Measurements from ENCODE around the gene ABCC11. TPM values are rescaled to one million over a fixed set of nuclear protein-coding genes. Genes with fewer than 3 reads are reported as not detected.
A peak's percentile ranks its signal among the peaks of the same experiment; 100 is the strongest.

ABCC11 gene
- total and polyA plus RNA-seq, 5 experiments from 2014 or later: 0.05 to 0.26 TPM; not detected in 3

DNA sequence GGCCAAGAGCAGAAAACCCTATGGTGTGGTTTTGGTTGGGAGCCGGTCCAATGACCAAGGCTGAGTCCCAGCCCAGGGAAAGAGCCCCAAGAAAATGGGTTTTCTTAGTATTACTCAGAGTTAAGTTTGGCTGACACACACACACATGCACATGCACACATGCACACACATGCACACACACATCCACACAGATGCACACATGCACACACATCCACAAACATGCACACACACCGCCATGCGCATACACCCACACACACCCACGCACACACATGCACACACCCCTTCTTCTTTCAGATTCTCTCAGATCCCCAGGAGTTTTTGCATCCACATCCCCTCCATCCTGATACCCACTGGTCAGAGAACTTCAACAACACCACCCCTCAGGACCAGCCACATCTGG, 100.6 kb downstream of the ABCC11 start:
- Mint-ChIP-seq H3K4me1 (no peaks in the 10 kb centered on the region), H3K9me3 (peaks cover 0 to 16% (median 10%) of the 10 kb centered on the region in 9 donors), H3K36me3 (peaks cover 0 to 4% (median 0%) of the 10 kb centered on the region in 3 donors), H3K27me3 (peaks cover 8 to 45% (median 23%) of the 10 kb centered on the region in 5 donors), H3K4me3 (no peak overlapping the region), H3K27ac (peak overlapping the region in 1 of 10 donors; percentile 66)
- DNase-seq (no peak), ATAC-seq (no peak)
- POLR2A ChIA-PET: no interaction called here

DNA sequence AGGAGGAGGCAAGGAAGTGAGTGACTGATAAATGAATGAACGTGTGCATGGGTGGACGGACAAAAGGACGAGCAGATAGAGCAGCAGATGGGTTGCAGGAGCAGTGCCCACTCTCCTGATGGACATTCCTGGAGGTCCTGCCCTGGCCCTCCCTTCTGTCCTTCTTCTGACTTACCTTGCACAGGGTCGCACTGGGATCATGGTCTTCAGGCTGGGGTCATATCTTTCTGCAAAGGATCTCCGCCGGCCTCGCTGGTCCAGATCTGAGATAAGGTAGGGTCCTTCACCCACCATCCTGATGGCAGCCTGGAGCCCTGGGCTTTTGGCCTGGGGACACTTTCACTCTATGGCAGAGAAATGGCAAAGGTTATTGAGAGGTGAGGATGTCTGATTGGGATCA, 101.2 kb downstream of the ABCC11 start:
- Mint-ChIP-seq H3K9me3 (peaks cover 0 to 16% (median 10%) of the 10 kb centered on the region in 9 donors), H3K27ac (no peak overlapping the region), H3K27me3 (peaks cover 8 to 49% (median 23%) of the 10 kb centered on the region in 5 donors), H3K36me3 (peaks cover 0 to 4% (median 0%) of the 10 kb centered on the region in 3 donors), H3K4me3 (no peak overlapping the region), H3K4me1 (no peaks in the 10 kb centered on the region)
- DNase-seq (no peak), ATAC-seq (no peak)
- POLR2A ChIA-PET: no interaction called here

DNA sequence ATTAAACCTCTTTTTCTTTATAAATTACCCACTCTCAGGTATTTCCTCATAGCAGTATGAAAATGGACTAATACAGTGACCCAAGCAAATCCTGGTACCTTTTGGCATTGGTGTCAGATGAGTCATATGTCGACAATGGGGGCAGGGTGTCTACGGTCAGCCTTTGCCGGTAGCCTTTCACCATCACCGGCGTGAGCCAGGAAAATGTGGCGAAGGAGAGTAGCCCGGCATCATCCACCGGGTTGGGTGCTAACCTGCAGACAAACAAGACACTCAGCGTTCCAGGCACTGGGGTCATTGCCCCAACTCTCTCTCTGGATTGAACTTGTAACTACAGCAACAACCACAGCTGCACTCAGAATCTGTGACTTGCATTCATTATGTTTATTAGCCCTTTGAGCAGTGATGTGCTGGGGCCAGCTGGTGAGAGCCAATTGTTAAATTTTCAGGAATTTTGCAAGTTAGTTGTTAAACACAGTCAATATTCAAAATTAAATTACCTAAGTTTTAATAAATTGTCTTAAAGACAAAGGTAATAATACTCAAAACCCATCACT, 103.4 kb downstream of the ABCC11 start:
- Mint-ChIP-seq H3K36me3 (no peaks in the 10 kb centered on the region), H3K27me3 (peaks cover 5 to 33% (median 23%) of the 10 kb centered on the region in 5 donors), H3K27ac (no peak overlapping the region), H3K9me3 (peaks cover 0 to 9% (median 2%) of the 10 kb centered on the region in 9 donors), H3K4me3 (no peak overlapping the region), H3K4me1 (no peaks in the 10 kb centered on the region)
- POLR2A ChIA-PET: no interaction called here
- DNase-seq (no peak), ATAC-seq (no peak)

DNA sequence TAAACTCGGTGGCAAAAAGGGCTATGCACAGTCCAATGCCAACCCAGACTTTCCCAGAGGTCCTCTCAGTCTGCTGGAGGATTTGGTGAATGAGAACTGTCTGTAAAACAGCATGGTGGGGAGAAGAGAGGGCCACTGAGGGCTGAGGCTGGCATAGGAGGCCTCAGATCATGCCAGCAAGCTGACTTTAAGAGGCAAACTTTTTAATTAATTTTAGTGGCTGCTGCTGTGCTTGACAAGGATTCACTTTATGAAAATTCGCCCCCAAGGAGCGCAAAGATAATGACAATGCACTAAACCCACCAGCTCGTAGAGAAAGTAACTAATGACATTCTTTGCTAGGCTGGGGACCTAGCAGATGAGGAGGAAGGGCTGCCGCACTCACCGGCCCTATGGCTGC, 106.5 kb downstream of the ABCC11 start:
- DNase-seq (no peak), ATAC-seq (no peak)
- Mint-ChIP-seq H3K27ac (no peak overlapping the region), H3K9me3 (no peaks in the 10 kb centered on the region), H3K4me1 (no peaks in the 10 kb centered on the region), H3K36me3 (no peaks in the 10 kb centered on the region), H3K4me3 (no peak overlapping the region), H3K27me3 (peaks cover 4 to 26% (median 12%) of the 10 kb centered on the region in 5 donors)
- POLR2A ChIA-PET: no interaction called here

DNA sequence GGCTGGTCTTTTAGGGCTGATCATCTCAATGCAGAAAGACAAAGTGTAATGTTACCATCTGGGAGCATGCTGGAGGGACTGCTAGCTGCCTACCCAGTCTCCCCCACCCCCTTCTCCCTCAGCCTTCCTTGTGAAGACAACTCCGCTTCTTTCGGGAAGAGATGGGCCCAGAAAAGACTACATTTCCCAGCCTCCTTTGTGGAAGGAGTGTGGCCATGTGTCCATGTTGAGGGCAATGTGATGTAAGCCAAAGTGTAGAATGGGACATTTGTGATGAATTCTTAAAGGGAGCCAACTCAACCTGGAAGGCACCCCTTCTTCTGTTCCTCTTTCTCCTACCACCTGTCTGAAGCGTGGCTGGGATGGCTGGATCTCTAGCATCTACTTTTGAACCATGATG, 107.8 kb downstream of the ABCC11 start:
- no peak for DNase-seq
- Mint-ChIP-seq H3K9me3 (no peaks in the 10 kb centered on the region), H3K27me3 (peaks cover 4 to 26% (median 6%) of the 10 kb centered on the region in 5 donors), H3K4me3 (no peak overlapping the region), H3K36me3 (no peaks in the 10 kb centered on the region), H3K27ac (no peak overlapping the region), H3K4me1 (no peaks in the 10 kb centered on the region)
- no peak for ATAC-seq
- POLR2A ChIA-PET: no interaction called here

DNA sequence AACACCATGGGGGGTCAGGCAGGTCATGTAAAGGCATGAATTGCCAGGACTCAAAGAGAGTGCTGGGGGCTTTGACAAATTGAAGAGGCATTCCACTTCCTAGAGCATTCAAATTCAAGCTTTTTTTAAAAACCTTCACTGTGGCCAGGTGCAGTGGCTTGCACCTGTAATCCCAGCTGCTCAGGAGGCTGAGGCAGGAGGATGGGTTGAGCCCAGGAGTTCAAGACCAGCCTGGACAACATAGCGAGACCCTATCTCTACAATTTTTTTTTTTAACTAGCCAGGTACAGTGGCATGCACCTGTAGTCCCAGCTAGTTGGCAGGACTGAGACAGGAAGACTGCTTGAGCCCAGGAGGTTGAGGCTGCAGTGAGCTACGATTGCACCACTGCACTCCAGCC, 108.8 kb downstream of the ABCC11 start:
- Mint-ChIP-seq H3K4me1 (no peaks in the 10 kb centered on the region), H3K9me3 (no peaks in the 10 kb centered on the region), H3K4me3 (no peak overlapping the region), H3K27ac (no peak overlapping the region), H3K27me3 (peaks cover 3 to 26% (median 4%) of the 10 kb centered on the region in 5 donors), H3K36me3 (no peaks in the 10 kb centered on the region)
- no peak for ATAC-seq
- POLR2A ChIA-PET: no interaction called here
- no peak for DNase-seq

DNA sequence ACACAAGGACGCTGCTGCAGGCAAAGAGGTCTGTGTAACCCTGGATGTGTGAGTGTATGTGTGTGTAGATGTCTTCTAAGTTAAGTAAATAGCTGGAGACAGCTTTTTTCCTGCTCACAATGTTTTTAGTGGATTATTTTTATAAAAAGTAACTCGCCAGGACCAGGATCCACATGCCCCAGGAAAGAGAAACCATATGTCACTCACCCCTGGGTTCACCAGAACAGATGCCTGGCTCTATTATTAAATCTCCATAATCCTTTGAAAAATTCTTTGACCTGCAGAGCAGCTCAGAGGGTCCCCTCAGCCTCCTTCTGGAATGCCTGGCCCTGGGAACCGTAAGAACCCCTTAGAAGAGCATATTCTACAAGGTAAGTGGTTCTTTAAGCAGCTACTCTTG, 109.5 kb downstream of the ABCC11 start:
- DNase-seq (no peak), ATAC-seq (no peak)
- POLR2A ChIA-PET: no interaction called here
- Mint-ChIP-seq H3K27me3 (peaks cover 3 to 26% (median 4%) of the 10 kb centered on the region in 5 donors), H3K9me3 (no peaks in the 10 kb centered on the region), H3K27ac (no peak overlapping the region), H3K4me1 (no peaks in the 10 kb centered on the region), H3K4me3 (no peak overlapping the region), H3K36me3 (no peaks in the 10 kb centered on the region)

DNA sequence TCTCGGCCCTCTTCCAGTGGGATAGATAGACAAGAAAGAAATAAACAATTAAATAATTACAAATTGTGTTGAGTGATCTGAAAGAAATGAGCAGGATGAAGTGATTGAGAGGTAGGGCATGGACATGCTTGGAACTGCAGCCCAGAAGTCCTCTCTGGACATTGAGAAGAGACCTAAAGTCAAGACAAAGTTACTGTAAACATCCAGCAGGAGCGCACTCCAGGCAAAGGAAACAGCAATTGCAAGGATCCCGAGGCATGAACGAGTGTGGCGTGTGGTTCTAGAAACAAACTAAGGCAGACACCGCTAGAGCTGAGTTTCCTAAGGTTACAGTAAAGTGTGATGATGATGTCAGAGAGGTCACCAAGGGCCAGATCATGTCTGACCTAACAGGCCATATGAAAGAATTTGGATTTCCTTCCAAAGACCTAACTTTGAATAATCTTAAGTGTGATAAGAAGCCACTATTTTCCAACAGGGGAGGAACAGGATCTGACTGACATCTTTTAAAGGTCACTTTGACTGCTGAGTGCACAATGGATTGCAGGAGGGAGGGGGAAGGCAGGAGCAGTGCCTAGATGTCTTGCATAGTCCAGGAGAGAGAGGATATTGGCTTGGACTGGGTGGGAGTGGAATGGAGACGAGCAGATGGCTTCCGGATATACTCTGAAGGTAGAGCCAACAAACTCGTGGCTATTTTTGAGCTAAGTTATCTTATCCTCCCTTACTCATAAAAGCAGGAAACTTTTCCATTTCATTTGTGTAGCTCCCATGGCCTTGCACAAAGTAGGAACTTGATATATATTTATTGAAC, 110.6 kb downstream of the ABCC11 start:
- H3K9me3 Mint-ChIP-seq: no peaks in the 10 kb centered on the region
- H3K4me1 Mint-ChIP-seq: no peaks in the 10 kb centered on the region
- DNase-seq: no peak
- H3K27ac Mint-ChIP-seq: no peak overlapping the region
- peaks cover under 1 to 16% (median 3%) of the 10 kb centered on the region in 5 donors for H3K27me3 Mint-ChIP-seq
- POLR2A ChIA-PET: no interaction called here
- no peak overlapping the region for H3K4me3 Mint-ChIP-seq
- no peaks in the 10 kb centered on the region for H3K36me3 Mint-ChIP-seq
- ATAC-seq: no peak

DNA sequence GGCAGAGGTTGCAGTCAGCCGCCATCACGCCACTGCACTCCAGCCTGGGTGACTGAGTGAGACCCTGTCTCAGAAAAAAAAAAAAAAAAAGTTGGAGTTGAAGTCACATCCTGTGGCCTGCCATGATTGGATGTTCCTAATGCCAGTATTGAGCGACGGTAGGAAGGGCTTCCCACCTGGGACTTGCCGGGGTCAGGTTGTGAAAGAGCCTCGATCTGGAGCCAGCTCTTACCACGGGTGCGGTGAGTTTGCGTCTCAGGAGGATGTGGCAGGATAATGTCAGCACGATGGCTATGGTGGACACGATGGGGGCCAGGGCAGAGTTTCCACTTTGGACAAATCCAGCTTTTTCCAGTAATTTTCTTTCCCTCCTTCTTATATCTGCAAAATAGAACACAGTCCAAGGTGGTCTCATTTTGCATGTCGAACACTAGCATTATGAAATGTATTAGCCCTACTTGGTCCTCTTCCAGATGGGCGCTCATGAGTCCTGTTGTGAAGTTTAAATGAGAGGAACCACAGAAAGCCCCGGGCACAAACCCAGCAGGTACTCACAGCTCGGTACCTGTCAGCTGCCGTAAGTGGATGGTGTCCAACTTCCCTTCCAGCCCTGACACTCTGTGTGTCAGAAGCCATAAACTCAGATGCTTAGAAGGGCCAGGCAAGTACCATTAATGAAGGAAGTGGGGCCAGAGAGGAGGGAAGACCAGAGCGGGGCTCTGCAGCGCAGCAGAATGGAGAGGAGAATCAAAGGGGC, 113.7 kb downstream of the ABCC11 start:
- POLR2A ChIA-PET: no interaction called here
- Mint-ChIP-seq H3K4me3 (no peak overlapping the region), H3K36me3 (no peaks in the 10 kb centered on the region), H3K9me3 (no peaks in the 10 kb centered on the region), H3K27ac (no peak overlapping the region), H3K4me1 (no peaks in the 10 kb centered on the region), H3K27me3 (peaks cover 2 to 11% (median 7%) of the 10 kb centered on the region in 5 donors)
- ATAC-seq (no peak), DNase-seq (no peak)

DNA sequence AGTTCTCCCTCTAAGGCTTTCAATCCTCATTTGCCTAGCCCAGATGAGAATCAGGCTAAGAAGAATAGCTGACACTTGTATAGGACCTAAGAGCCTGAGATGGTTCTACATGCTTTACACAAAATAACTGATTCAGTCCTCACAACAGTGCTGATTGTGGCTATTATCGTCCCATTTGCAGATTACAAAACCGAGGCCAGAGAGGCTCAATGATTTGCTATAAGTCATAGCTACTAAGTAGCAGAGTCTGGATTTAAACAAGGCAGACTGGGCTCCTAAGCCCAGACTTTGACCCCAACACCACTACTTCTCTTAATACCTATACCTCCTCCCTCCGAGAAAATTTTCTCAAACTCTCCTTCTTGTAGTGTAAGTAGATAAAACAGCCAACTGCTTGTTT, 114.6 kb downstream of the ABCC11 start:
- Mint-ChIP-seq H3K36me3 (no peaks in the 10 kb centered on the region), H3K4me3 (no peak overlapping the region), H3K27ac (no peak overlapping the region), H3K4me1 (no peaks in the 10 kb centered on the region), H3K27me3 (peaks cover 2 to 11% (median 7%) of the 10 kb centered on the region in 5 donors), H3K9me3 (no peaks in the 10 kb centered on the region)
- no peak for ATAC-seq
- POLR2A ChIA-PET: no interaction called here
- DNase-seq: no peak

DNA sequence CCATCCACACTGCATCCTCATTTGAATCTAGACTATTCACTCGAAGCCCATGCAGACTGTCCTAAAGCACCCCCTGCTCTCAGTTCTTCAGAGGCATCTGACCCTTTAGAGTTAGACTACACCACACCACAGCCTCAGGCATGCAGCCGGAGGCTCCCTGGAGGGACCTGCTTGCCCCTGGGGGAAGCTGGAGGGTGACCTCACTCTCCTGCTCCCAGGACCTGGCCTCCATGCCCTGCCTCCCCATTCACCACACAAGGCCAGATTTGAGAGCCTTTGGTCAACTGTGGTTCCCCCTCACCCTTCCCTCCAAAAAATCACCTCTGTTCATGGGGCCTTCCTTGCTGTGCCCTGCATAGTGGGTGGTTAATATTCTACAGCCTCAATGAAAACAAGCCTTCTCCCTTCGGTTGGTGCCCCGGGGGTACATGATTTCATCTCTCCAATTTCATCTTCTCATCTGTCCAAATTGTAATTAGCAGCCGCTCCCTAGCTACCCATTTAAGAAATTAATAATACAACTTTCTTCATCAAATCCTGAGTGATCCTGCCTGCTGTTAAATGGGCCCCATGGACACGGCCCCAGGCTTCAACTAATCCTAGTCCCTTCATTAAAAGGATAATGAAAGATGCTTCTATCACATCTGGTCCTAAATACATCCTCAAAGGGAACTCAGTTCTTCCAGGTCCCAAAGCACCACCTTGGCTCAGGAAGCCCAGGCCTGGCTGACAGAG, 116.0 kb downstream of the ABCC11 start:
- H3K27me3 Mint-ChIP-seq: peaks cover 2 to 9% (median 5%) of the 10 kb centered on the region in 5 donors
- H3K36me3 Mint-ChIP-seq: no peaks in the 10 kb centered on the region
- no peak for ATAC-seq
- no peak overlapping the region for H3K4me3 Mint-ChIP-seq
- H3K4me1 Mint-ChIP-seq: no peaks in the 10 kb centered on the region
- H3K27ac Mint-ChIP-seq: no peak overlapping the region
- POLR2A ChIA-PET: no interaction called here
- H3K9me3 Mint-ChIP-seq: no peaks in the 10 kb centered on the region
- DNase-seq: no peak

DNA sequence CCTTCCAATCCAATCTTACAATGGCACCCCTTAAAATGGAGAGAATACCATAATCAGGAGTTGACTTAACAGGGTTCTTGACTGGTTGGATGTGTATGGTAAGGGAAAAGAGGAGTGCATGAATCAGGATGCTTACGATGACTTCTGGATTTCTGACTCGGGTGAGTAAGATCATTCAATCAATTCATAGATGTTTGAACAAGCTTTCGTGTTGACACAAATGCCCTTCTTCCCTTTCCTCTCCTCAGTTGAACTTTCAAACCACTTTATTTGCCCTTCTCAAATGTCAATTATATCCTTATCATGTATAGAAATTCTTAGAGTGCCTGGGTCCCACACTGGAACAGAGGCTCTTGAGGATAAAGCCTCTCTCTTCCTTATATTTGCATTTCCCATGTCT, 117.4 kb downstream of the ABCC11 start:
- POLR2A ChIA-PET: no interaction called here
- no peak for ATAC-seq
- no peak overlapping the region for H3K27ac Mint-ChIP-seq
- H3K4me1 Mint-ChIP-seq: no peaks in the 10 kb centered on the region
- H3K4me3 Mint-ChIP-seq: no peak overlapping the region
- peaks cover 2 to 16% (median 7%) of the 10 kb centered on the region in 5 donors for H3K27me3 Mint-ChIP-seq
- no peaks in the 10 kb centered on the region for H3K9me3 Mint-ChIP-seq
- no peak for DNase-seq
- H3K36me3 Mint-ChIP-seq: no peaks in the 10 kb centered on the region

DNA sequence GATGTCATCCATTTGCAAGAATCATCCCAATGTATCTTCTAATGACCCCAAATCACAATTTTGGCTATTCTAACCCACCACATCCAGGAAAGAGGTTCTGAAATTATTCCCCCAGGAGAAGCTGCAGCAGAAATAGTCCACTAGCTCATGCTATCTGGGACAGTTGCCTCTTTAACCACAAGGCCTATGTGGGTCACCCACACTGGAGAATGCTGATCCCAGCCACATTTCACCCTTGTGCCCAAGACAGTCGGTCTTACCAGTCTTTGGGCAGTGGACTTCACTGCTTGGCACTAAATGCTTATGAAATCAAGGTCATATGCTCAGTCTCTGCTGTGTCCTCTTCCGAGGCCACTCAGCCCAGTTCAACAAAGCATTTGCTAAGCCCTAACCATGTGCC, 118.6 kb downstream of the ABCC11 start:
- Mint-ChIP-seq H3K9me3 (no peaks in the 10 kb centered on the region), H3K27me3 (peaks cover 2 to 24% (median 7%) of the 10 kb centered on the region in 5 donors), H3K4me3 (no peak overlapping the region), H3K36me3 (no peaks in the 10 kb centered on the region), H3K4me1 (no peaks in the 10 kb centered on the region), H3K27ac (no peak overlapping the region)
- DNase-seq: no peak
- ATAC-seq: no peak
- POLR2A ChIA-PET: no interaction called here
